Keratinocyte (primary cell): ENCODE results near the gene INTS6L.
"Not testable (repeated sequence)": the region's sequence is repeated elsewhere in the genome, so short reads cannot be mapped to it uniquely, and the experiment has no call there.

Experiments used
- CTCF ChIP-seq, 3 experiments: IDR thresholded peaks in 1 of 3; conservative IDR thresholded peaks in 1 of 3; optimal IDR thresholded peaks in 1 of 3; 2 replicates in 2 of 3; 3 replicates in 1 of 3; pipeline versions ENCODE3 to v1.5.1; 2011; ENCODE audit warnings: low read length in 3 of 3, mild to moderate bottlenecking in 3 of 3, moderate library complexity in 2 of 3, control low read depth in 1 of 3, inconsistent platforms in 1 of 3; ENCODE audit not compliant: insufficient read depth in 2 of 3; ENCODE audit errors: extremely low read depth in 1 of 3
- EZH2 ChIP-seq: IDR thresholded peaks from one replicate; pipeline ENCODE4 v1.6.1; 2012; ENCODE audit warnings: inconsistent platforms, mild to moderate bottlenecking, low read length, moderate library complexity

DNA sequence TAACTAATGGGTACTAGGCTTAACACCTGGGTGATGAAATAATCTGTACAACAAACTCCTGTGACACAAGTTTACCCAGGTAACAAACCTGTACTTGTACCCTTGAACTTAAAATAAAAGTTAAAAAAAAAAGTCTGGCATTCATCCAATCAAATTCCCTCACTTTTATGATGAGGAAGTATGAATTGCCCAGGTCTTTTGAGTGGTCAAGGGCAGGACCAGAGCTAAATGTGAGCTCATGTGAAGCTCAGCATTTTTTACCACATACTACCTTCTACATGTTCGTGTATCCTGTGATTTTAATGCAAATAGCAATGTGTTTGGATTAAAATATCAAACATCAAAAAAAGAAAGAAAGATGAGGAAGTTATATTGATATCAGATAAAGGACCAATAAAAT lies 74.0 kb downstream of the INTS6L start:
- TF ChIP-seq CTCF (optimal IDR thresholded peaks at IDR 0.05 in 1 of 3, IDR thresholded peaks at IDR 0.05 in 1 of 3, conservative IDR thresholded peaks at IDR 0.05 in 1 of 3; ENCODE audit: extremely low read depth in 1 of 3, insufficient read depth in 2 of 3, low read length in 3 of 3); EZH2: not testable (repeated sequence)
